GM06990 (cell line): ENCODE measurements around the gene VSIG10.

Source experiments
- DNase-seq: peaks from one replicate; pipeline ENCODE4 v3.0.0-alpha.2; 2011; ENCODE audit not compliant: insufficient read length; ENCODE audit errors: extremely low read depth
- H3K27me3 ChIP-seq: replicated peaks from 2 replicates; pipeline ENCODE4 v1.6.0; 2011; ENCODE audit warnings: low read length; ENCODE audit not compliant: control insufficient read depth, insufficient read depth
- H3K36me3 ChIP-seq: 2 replicates; pipeline ENCODE4 v1.5.1; 2011; ENCODE audit warnings: low read length; ENCODE audit not compliant: control insufficient read depth, insufficient read depth
- H3K4me3 ChIP-seq: replicated peaks from 2 replicates; pipeline ENCODE4 v1.5.1; 2011; ENCODE audit warnings: low read depth, mild to moderate bottlenecking, control low read depth, low read length
- CTCF ChIP-seq: IDR thresholded peaks from 2 replicates; pipeline ENCODE4 v1.5.1; 2011; ENCODE audit warnings: low read length, control low read depth, mild to moderate bottlenecking, inconsistent platforms; ENCODE audit not compliant: insufficient read depth, poor library complexity, severe bottlenecking

Gene VSIG10

GRCh38 chr12:118015306-118015705 is 88.5 kb downstream of the VSIG10 start:
- H3K27me3 ChIP-seq, result no peaks in the 10 kb centered on the region
- H3K36me3 ChIP-seq, result peaks cover 3% of the 10 kb centered on the region; the same call in 1 of the 2 replicates
- no peak for TF ChIP-seq CTCF
- no peak for DNase-seq
- no peak overlapping the region for H3K4me3 ChIP-seq
